GM18520 (cell line): ENCODE measurements around the gene NANOS1.
"Not testable (repeated sequence)": the region's sequence is repeated elsewhere in the genome, so short reads cannot be mapped to it uniquely, and the experiment has no call there.

Experiments
- ATAC-seq: cut with Tn5 transposase; IDR thresholded peaks from one replicate; pipeline ENCODE4 v1.9.1; 2021; ENCODE audit not compliant: unreplicated experiment

The NANOS1 gene

GRCh38 chr10:119006451-119007210, 22.9 kb upstream of the NANOS1 start:
- no peak for ATAC-seq

- ATAC-seq: no peak
These were observed 22.3 kb upstream of the NANOS1 start for GRCh38 chr10:119007211-119007574.

GRCh38 chr10:119020627-119020946, 8.9 kb upstream of the NANOS1 start:
- ATAC-seq: no peak

- no peak for ATAC-seq
These were observed 6.5 kb upstream of the NANOS1 start for GRCh38 chr10:119022846-119023552.

- no peak for ATAC-seq
These were observed 6.0 kb upstream of the NANOS1 start for GRCh38 chr10:119023553-119023868.

GRCh38 chr10:119024882-119025281, 4.6 kb upstream of the NANOS1 start:
- no peak for ATAC-seq

GRCh38 chr10:119025336-119025735, 4.2 kb upstream of the NANOS1 start:
- no peak for ATAC-seq

GRCh38 chr10:119025776-119026175, 3.7 kb upstream of the NANOS1 start:
- ATAC-seq: no peak

GRCh38 chr10:119026301-119027110, 3.0 kb upstream of the NANOS1 start:
- ATAC-seq: no peak

GRCh38 chr10:119028445-119028899, 1.0 kb upstream of the NANOS1 start:
- not testable (repeated sequence) for ATAC-seq

GRCh38 chr10:119028900-119029612, 458 bp upstream of the NANOS1 start:
- ATAC-seq: peak; percentile 52

GRCh38 chr10:119030421-119031250, 1.1 kb downstream of the NANOS1 start:
- no peak for ATAC-seq

GRCh38 chr10:119031496-119032059, 2.1 kb downstream of the NANOS1 start:
- ATAC-seq: no peak

- no peak for ATAC-seq
These were observed 9.6 kb downstream of the NANOS1 start for GRCh38 chr10:119039161-119039560.

GRCh38 chr10:119041326-119041725, 11.8 kb downstream of the NANOS1 start:
- no peak for ATAC-seq

GRCh38 chr10:119042169-119042568, 12.7 kb downstream of the NANOS1 start:
- ATAC-seq: no peak

GRCh38 chr10:119045561-119045960, 16.0 kb downstream of the NANOS1 start:
- ATAC-seq: no peak

GRCh38 chr10:119049361-119049760, 19.8 kb downstream of the NANOS1 start:
- ATAC-seq: no peak

GRCh38 chr10:119049777-119050176, 20.3 kb downstream of the NANOS1 start:
- no peak for ATAC-seq

GRCh38 chr10:119051775-119052174, 22.3 kb downstream of the NANOS1 start:
- no peak for ATAC-seq
